Kidney (tissue), 14 donors: ENCODE measurements around the gene KATNB1. TPM values are rescaled to one million over a fixed set of nuclear protein-coding genes. Genes with fewer than 3 reads are reported as not detected.
"Not testable (repeated sequence)": the region's sequence is repeated elsewhere in the genome, so short reads cannot be mapped to it uniquely, and the experiment has no call there.

Experiments used
- DNase-seq, 5 donors: peaks; one replicate each; pipeline ENCODE4 v3.0.0-alpha.2; 2013 to 2020
- FAIRE-seq: peaks from 2 replicates; lab custom pipeline; 2012; peaks lifted over from hg19 to GRCh38; lab: Jason Lieb, UNC
- H3K27ac ChIP-seq, 2 donors: one replicate each; pipeline ENCODE4 v1.7.0; 2013; ENCODE audit warnings: low read depth in 2 of 2, low read length in 2 of 2, inconsistent platforms in 1 of 2
- H3K27me3 ChIP-seq: one replicate; pipeline ENCODE4 v1.7.1; 2013; ENCODE audit warnings: low read length, inconsistent platforms; ENCODE audit not compliant: control insufficient read depth, insufficient read depth
- H3K36me3 ChIP-seq, 3 donors: one replicate each; pipeline versions ENCODE4 v1.7.0 to v1.7.1; 2013; ENCODE audit warnings: low read length in 3 of 3, control low read depth in 1 of 3, inconsistent platforms in 1 of 3; ENCODE audit not compliant: insufficient read depth in 3 of 3, control insufficient read depth in 2 of 3
- H3K4me1 ChIP-seq, 3 donors: one replicate each; pipeline versions ENCODE4 v1.7.0 to v1.7.1; 2013; ENCODE audit warnings: low read length in 3 of 3, inconsistent platforms in 1 of 3, low read depth in 1 of 3; ENCODE audit not compliant: control insufficient read depth in 2 of 3, insufficient read depth in 2 of 3
- H3K4me3 ChIP-seq, 3 donors: one replicate each; pipeline versions ENCODE4 v1.7.0 to v1.8.1; 2013; ENCODE audit warnings: low read length in 3 of 3, control low read depth in 1 of 3, inconsistent platforms in 1 of 3
- H3K9ac ChIP-seq, 3 donors: one replicate each; pipeline versions ENCODE4 v1.7.0 to v1.7.1; 2013; ENCODE audit warnings: low read length in 3 of 3, control low read depth in 1 of 3, inconsistent platforms in 1 of 3
- H3K9me3 ChIP-seq, 3 donors: one replicate each; pipeline versions ENCODE4 v1.7.0 to v1.7.1; 2013; ENCODE audit warnings: low read length in 3 of 3, control low read depth in 1 of 3, inconsistent platforms in 1 of 3; ENCODE audit not compliant: control insufficient read depth in 2 of 3, insufficient read depth in 1 of 3
- intact Hi-C: fragments of 100-400 bp; cut with DNase I; formaldehyde crosslinking; loops from one replicate; pipeline ENCODE4 v1.11.1; 2022
- polyA plus RNA-seq: library from polyadenylated mRNA; stranded (reverse); fragments of 350-450 nt; fragmentation: Illumina TruSeq; extraction: RNeasy Lipid Tissue Mini Kit (QIAGEN cat#74804); gene quantifications from one replicate; pipeline ENCODE4 v1.2.3, GENCODE V29; 2014; ENCODE audit warnings: low read depth, low replicate concordance; ENCODE audit not compliant: insufficient read depth
- total RNA-seq: library from RNA; stranded (reverse); fragmentation: NEBNext Ultra II Directional; extraction: Animal tissue kit (Norgen Biotek cat#: 25700); gene quantifications from one replicate; pipeline ENCODE4 v1.2.1, GENCODE V29; 2021
- TF ChIP-seq, protein P1 (sequence below): IDR thresholded peaks from 3 replicates; pipeline ENCODE4 v1.5.1; 2012; ENCODE audit warnings: mild to moderate bottlenecking, moderate library complexity, borderline replicate concordance; ENCODE audit not compliant: insufficient read depth; ENCODE audit errors: extremely low read depth
- donor health status: control.
- donor health status: control.
- donor health status: control.
- donor health status: control.
- donor health status: control.
- donor health status: DM: yes; HTN: yes; CAD: no.
- donor health status: Normal renal cell carcinoma (clear cell type).

The KATNB1 gene
- total and polyA plus RNA-seq, 2 donors from 2014 or later: 13.9 to 14.5 TPM

DNA sequence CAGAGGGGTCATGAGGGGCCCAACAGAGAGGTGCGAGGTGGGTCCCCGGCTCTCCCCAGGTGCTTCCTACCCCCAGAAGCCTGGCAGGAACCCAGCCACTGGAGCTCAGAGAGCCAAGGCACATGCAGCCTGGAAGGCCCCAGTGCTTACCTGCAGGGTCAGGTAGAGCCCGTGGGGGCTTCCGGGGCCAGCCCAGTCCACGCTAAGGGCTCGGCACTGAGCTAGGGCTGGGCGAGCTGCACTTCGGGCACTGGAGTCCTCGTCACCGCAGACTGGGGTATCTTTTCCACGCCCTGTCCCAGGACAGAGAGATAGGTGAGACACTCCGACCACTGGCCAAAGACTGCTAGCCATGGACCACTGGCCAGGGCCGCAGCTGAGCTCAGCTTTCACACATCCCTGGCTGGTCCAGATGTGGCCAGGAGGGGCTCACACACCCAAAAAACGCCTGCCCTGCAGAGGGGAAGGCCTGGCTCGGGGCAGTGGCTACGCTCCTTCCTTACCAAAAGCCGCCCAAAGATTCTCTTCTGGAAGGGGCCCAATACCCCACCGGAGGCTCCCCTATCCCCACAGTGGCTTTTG, 59.4 kb downstream of the KATNB1 start:
- Histone ChIP-seq H3K9me3 (no peaks in the 10 kb centered on the region), H3K9ac (peak overlapping the region in 1 of 3 donors; percentile 40), H3K36me3 (peaks cover 0 to 38% (median 8%) of the 10 kb centered on the region in 3 donors), H3K27me3 (no peaks in the 10 kb centered on the region), H3K27ac (peak overlapping the region; percentile 41 to 77), H3K4me3 (peak overlapping the region in 1 of 3 donors; percentile 15), H3K4me1 (peaks cover 0 to 62% (median 38%) of the 10 kb centered on the region in 3 donors)
- FAIRE-seq (no peak), DNase-seq (peak in 1 of 5 donors; percentile 61)
- intact Hi-C loops: no loop called here
- TF ChIP-seq, protein P1, sequence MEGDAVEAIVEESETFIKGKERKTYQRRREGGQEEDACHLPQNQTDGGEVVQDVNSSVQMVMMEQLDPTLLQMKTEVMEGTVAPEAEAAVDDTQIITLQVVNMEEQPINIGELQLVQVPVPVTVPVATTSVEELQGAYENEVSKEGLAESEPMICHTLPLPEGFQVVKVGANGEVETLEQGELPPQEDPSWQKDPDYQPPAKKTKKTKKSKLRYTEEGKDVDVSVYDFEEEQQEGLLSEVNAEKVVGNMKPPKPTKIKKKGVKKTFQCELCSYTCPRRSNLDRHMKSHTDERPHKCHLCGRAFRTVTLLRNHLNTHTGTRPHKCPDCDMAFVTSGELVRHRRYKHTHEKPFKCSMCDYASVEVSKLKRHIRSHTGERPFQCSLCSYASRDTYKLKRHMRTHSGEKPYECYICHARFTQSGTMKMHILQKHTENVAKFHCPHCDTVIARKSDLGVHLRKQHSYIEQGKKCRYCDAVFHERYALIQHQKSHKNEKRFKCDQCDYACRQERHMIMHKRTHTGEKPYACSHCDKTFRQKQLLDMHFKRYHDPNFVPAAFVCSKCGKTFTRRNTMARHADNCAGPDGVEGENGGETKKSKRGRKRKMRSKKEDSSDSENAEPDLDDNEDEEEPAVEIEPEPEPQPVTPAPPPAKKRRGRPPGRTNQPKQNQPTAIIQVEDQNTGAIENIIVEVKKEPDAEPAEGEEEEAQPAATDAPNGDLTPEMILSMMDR: no peak

DNA sequence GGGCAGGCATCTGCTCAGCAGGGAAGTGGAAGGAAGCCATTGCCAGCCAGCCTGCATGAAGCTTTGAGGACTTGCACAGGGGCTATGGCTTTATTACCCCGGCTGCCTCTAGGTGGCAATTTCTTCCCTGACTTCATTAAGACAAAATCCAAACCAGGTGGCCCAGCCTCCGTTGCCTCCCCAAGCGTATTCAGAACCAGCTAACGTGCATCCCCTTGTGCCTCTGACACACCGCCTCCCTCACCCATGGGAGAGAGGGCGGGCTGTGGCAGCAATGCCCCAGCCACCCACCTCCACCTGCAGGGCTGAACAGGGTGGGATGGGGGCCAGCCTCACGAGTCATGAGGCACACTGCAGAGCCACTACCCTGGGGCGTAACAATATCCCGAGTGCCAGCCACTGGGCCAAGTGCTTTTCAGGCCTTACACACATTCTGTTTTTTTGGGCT, 59.9 kb downstream of the KATNB1 start:
- H3K27me3 ChIP-seq: no peaks in the 10 kb centered on the region
- FAIRE-seq (no peak), DNase-seq (peak; percentile 64 to 81 (median 68))
- H3K4me3 ChIP-seq: peak overlapping the region in 1 of 3 donors; percentile 15
- no peaks in the 10 kb centered on the region for H3K9me3 ChIP-seq
- H3K9ac ChIP-seq: peak overlapping the region in 1 of 3 donors; percentile 8
- peaks cover 0 to 65% (median 43%) of the 10 kb centered on the region in 3 donors for H3K4me1 ChIP-seq
- H3K36me3 ChIP-seq: peaks cover 0 to 33% (median 4%) of the 10 kb centered on the region in 3 donors
- TF ChIP-seq, protein P1: peak; percentile 59
- intact Hi-C loops: no loop called here
- H3K27ac ChIP-seq: peak overlapping the region; percentile 41 to 77

DNA sequence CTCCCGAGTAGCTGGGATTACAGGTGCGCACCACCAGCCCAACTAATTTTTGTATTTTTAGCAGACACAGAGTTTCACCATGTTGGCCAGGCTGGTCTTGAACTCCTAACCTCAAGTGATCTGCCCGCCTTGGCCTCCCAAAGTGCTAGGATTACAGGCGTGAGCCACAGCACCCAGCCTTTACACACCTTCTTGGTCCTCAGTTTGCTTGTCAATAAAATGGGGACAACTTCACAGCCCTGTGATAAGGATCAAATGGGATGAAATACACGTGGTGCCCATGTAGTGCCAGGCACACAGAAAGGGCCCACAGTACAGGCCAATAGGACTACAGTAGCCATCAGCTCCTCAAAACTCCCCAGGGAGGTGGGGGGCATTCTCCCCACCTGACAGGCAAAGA, 60.4 kb downstream of the KATNB1 start:
- peaks cover 0 to 28% (median 4%) of the 10 kb centered on the region in 3 donors for H3K36me3 ChIP-seq
- DNase-seq: peak in 1 of 5 donors; percentile 26
- peak overlapping the region in 1 of 3 donors; percentile 84 for H3K4me3 ChIP-seq
- intact Hi-C loops, FAIRE-seq, H3K9me3 ChIP-seq, H3K27me3 ChIP-seq: not testable (repeated sequence)
- peak overlapping the region; percentile 63 to 95 for H3K27ac ChIP-seq
- H3K4me1 ChIP-seq: peaks cover 2 to 64% (median 46%) of the 10 kb centered on the region in 3 donors
- H3K9ac ChIP-seq: peak overlapping the region in 2 of 3 donors; percentile 29 to 38

DNA sequence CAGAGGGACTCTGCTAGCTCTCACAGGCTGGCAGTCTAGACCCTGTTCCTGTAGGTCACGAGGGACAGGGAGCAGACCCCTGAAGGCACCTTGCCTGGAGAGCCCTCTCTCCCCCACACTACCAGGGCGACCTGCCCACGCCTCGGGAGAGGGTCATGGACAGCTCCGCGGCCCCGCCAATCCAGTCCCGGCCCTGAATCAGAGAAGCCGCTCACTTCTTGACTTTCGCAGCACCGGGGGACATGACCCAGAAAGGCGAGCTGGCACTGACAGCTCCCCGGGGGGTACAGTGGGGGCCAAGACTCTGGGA, 61.6 kb downstream of the KATNB1 start:
- Histone ChIP-seq H3K4me1 (peaks cover 2 to 59% (median 37%) of the 10 kb centered on the region in 3 donors), H3K9me3 (no peaks in the 10 kb centered on the region), H3K27ac (peak overlapping the region; percentile 95), H3K27me3 (no peaks in the 10 kb centered on the region), H3K4me3 (peak overlapping the region in 2 of 3 donors; percentile 71 to 84), H3K9ac (peak overlapping the region in 2 of 3 donors; percentile 79 to 88), H3K36me3 (peaks cover 0 to 17% (median 4%) of the 10 kb centered on the region in 3 donors)
- FAIRE-seq (no peak), DNase-seq (peak in 2 of 5 donors; percentile 31 to 66)
- intact Hi-C loops: no loop called here
- TF ChIP-seq, protein P1: no peak
